Measurements from ENCODE around the gene VDR.
"Not testable (repeated sequence)": the region's sequence is repeated elsewhere in the genome, so short reads cannot be mapped to it uniquely, and the experiment has no call there.

The VDR gene

DNA sequence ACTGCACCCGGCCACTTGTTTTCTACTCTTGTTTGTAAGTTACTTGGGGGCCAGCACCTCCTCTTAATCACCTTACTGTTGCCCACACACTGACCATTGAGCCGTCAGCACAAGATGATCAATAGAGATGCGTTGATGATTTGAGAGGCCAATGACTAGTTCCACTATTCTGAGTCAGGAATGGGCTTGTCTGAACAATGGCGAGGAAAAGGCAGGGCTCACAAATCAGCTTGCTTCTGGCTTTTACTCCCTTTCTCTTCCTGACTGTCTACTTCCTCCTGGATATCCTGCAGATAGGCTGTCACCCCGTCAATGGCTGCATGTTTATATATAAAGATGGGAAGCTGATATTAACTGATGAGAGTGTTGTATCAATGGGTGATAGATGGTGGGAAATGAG lies 55.9 kb downstream of the VDR start:
- DNase-seq (ENCODE audit: low read depth in 2 of 2): no peak

DNA sequence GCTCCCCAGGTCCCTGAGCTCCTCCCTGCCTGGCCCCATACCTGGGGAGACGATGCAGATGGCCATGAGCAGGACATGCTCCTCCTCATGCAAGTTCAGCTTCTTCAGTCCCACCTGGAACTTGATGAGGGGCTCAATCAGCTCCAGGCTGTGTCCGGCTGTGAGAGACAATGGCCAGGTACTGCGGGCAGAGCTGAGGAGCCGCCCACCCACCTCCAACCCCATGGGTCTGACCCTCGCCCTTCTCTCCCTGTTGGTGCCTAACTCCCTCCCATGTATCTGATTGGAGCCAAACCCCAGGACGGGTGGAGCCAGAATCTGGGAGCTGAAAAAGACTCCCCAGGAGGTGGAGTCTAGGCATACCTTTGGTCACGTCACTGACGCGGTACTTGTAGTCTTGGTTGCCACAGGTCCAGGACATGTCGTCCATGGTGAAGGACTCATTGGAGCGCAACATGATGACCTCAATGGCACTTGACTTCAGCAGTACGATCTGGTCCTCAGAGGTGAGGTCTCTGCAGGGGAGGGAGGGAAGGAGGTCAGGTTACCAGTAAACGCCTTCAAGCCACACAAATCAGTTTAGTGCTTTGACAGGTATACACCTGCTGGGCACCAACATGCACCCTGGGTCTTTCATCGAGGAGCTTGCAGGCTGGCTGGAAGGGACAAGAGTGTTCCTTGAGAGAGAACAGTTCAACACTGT lies 58.3 kb downstream of the VDR start:
- DNase-seq (ENCODE audit: low read depth in 2 of 2): no peak

DNA sequence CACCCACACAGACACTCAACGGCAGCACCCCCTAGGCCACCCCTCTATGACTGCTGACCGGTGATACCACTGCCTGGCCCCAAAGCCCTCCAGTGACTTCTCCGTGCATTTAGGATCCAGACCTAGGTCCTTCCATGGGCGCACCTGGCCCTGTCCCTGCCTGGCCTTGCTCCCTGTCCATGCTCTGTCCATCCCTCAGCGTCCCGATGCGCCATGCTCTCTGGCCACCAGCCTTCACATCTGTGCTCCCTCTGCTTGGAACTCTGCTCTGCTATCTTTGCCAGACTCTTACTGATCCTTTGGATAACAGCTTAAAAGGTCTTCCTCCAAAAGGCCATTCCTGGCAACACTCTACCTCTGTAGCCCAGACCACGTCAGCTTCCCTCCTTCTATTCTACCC lies 59.7 kb downstream of the VDR start:
- no peak for DNase-seq (ENCODE audit: low read depth in 2 of 2)

DNA sequence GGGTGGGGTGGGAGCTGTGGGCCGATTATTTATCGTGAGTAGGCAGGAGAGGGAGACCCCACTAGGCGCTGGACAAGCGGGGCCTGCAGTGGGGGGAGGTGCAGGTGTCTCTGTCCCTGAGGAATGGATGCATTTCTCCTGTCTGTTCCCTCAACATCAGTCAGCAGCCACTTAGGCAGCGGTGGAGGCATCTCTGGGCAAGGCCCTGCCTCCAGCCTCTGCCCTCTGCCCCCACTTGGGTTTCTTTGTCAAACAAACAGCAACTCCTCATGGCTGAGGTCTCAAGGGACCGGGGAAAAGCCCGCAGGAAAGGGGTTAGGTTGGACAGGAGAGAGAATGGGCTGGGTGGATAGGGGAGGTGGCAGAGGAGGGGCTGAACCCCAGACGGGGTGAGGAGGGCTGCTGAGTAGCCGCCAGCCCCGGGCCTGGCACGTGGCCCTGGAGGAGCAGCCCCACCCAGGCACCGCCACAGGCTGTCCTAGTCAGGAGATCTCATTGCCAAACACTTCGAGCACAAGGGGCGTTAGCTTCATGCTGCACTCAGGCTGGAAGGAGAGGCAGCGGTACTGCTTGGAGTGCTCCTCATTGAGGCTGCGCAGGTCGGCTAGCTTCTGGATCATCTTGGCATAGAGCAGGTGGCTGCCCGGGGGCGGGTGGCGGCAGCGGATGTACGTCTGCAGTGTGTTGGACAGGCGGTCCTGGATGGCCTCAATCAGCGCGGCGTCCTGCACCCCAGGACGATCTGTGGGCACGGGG lies 60.4 kb downstream of the VDR start:
- no peak for DNase-seq (ENCODE audit: low read depth in 2 of 2)

DNA sequence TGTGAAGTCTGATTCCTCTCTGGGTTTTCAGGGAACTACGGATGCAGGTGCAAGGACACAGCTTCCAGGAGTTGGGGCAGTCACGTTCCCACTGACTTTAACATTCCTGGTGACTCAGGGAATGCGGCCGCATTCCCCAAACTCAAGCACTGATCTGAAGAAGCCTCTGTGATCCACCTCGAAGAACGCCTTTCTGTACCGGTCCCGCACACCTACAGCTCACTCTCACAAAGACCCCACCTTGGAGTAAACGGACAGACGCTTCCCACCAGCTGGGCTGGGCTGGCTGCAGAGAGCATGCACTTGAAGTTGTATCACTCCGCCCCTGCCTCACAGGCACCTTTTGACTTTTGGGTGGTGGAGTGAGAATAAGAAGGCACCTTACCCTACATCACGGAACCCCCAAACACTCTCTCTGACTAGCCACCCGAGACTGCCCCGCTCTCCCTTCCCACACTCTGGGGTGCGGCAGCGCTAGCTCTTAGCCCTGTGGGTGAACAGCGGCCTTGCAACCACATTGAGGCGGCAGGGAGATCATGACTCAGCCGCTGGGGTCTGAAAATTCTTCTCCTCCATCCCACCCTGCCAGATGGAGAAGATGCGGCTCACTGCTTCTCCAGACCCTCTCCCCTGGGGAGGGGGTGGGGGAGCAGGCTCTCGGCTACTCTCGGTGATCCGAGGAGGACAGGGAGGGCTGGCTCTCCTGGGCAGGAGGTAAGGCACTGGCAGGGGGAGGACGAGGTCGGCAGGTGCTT lies 61.4 kb downstream of the VDR start:
- no peak for DNase-seq (ENCODE audit: low read depth in 2 of 2)

DNA sequence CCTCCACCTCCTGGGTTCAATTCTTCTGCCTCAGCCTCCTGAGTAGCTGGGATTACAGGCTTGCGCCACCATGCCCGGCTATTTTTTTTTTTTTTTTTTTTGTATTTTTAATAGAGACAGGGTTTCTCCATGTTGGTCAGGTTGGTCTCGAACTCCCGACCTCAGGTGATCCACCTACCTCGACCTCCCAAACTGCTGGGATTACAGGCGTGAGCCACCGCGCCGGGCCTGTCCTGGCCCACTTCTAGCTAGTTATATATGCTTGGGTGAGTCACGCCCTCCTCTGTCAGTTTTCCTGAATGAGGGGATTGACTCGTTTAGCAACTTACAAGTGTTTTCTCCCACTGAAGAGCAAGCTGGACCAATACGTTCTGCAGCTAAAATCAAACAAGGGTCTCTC lies 62.3 kb downstream of the VDR start:
- DNase-seq (ENCODE audit: low read depth in 2 of 2): not testable (repeated sequence)

DNA sequence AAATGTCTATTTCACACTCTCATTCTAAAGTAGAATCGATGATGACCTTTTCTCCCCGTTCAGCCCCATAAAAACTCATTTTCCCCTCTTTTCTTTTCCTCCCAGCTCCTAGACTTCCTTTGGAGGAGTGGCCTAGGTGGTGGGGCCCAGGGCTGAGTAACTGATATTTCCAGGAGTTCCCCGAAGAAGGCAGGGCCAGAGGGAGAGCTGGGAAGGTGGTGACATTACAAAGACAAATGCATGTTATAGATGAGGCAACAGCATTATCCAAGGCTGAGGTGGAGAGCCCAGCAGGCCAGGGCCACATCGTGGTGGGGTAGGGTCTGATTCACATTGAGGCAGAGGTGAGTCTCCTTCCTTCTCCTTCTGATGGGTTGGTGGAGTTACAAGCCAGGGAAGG lies 62.9 kb downstream of the VDR start:
- no peak for DNase-seq (ENCODE audit: low read depth in 2 of 2)

DNA sequence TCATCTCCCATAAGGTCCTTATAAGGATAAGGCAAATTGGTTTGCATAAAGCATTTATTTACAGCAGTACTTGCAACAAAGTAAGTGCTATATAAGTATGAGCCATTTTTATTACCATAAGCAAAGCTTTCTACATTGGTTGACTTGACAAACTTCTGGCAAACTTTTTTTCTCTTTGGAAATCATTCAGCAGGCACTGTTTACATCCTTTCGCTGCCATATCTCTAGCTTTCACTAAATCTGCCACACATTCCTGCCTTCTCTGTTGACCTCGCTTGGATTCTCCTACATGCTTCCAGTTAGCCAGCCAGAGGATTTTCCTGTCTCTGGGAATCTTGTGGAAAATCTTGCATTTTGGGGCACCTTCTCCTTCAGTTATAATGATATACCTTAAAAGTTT lies 63.3 kb downstream of the VDR start:
- DNase-seq (ENCODE audit: low read depth in 2 of 2): no peak

DNA sequence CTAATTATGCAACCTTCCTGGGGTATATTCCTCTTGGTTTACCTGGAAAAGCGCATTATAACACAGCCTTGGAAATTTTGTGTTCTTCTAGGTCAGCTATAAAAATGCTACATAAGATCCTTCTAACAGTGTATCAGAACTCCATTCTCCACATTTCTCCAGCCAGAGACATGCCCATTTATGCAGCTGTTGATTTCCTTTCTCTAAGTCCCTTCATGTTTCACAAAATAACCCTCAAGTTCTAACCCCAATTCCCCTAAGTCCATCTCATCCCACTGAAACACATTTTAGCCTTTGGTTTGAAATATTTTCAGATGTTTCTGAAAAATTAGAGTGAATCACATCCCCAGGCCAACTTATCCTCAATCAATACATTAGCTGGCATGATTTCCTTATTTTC lies 64.2 kb downstream of the VDR start:
- DNase-seq (ENCODE audit: low read depth in 2 of 2): no peak

DNA sequence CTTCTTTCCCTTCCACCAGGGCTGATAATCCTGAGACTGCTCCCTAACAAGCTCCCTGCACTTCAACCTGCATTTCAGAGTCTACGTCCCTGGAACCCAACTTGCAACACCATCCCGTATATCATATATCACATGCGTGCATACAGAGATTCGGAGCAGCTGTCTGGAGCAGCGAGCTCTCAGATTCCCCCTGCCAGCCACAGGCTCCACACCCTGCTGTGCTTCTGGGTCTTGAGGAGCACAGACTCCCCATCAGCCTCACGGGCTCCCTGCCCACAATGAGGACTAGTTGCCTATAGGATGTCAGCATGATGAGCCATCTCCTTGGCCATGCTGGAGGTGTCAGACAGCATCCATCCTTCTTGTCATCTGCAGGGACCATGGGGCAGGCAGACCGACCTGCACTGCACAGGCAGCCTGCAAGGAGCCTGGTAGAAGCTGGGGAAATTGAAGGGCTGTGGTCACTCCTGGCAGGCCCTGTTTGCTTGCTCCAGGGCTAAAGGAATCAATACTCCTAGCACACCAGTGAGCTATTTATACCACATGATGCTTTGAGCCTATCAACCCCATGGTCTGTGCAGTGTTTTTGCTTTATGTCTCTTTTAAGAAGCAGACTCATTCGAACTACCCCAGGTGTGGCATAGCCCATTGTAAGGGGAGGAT lies 65.4 kb downstream of the VDR start:
- DNase-seq (ENCODE audit: low read depth in 2 of 2): no peak

DNA sequence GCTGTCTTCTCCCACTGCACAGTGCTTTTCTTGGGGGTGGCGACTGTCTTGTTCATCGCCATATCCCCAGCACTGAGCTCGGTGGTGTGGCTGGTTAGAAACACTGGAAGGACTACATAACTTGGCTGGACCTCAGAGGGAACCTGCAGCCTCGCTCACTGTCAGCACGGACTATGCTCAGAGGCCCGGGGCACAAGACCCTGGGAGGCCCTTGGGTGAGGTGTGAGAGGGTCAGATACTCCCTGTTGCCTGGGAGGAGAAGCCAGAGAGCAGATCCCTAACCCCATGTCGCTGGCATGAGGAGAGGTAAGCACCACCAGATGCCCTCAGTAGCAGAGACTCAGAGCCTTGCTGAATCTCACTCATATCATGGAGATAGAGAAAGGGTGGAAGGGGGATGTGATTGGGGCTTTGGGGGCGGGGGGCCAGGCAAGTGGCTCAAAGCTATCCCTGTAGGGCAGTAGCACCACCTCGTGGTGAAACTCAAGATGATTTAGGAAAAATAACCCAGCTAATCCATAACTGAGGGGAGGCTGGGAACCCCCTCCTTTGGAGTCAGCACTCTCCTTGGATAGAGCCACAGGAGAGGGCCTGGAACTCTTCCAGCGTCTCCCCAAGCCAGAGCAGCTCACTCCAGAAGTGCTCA lies 66.4 kb downstream of the VDR start:
- peak in 1 of 2 donors; percentile 23 for DNase-seq (ENCODE audit: low read depth in 2 of 2)

DNA sequence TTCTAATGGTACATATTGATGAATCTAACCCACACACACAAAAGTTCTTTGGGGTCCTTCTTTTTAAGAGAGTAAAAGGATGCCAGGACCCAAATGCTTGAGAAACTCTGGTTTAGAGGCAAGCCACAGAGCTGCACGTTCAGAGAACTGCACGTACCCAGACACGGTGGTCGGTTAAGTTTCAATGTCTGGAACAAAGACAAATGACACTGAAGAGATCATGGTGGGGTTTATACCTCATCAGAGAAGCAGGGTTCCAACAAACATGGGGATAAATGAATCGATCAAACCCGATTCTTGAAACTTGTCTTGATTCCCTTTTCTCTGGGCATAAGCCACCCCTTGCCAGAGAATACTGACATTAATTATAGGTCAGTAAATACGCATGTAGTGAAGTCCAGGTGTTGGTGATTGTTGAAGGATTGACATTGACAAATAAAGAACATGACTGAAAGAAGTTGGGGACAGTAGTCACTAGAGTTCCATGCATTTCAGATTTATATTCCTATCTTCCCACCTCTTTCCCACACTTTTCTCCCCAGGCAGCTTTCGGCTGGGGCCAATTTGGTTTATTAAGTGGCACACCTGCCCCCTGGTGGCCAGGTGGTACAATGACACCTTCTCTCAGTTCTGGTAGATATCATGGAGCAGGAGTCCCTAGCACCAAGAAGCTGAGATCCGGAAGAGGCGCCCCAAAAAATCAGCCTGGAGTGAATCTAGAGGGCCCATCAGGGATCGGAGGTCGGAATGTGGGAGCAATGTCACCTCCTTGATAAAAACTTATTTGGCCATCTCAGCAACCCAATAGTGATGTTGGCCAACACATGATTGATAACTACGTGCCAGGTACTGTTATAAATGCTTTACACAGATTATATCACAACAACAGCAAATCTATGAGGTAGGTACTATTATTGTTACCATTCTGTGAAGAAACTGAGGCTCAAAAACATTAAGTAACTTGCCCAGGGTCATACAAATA lies 67.3 kb downstream of the VDR start:
- DNase-seq (ENCODE audit: low read depth in 2 of 2): peak; percentile 48 to 50

DNA sequence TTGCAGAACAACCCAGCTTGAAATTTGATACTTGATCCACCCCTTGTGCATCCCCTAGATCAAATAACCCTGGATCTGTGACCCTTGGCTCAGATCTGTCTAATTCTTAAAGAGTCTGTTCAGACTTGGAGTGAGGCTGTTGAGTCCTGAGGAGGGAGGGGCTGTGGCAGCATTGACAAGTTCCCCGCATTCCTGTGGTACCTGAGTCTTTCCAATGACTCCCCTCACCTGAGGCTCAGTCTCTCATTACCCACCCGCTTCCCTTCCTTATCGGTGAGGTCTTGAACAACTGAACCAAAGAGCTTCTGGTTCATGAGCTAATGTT lies 69.0 kb downstream of the VDR start:
- no peak for DNase-seq (ENCODE audit: low read depth in 2 of 2)

DNA sequence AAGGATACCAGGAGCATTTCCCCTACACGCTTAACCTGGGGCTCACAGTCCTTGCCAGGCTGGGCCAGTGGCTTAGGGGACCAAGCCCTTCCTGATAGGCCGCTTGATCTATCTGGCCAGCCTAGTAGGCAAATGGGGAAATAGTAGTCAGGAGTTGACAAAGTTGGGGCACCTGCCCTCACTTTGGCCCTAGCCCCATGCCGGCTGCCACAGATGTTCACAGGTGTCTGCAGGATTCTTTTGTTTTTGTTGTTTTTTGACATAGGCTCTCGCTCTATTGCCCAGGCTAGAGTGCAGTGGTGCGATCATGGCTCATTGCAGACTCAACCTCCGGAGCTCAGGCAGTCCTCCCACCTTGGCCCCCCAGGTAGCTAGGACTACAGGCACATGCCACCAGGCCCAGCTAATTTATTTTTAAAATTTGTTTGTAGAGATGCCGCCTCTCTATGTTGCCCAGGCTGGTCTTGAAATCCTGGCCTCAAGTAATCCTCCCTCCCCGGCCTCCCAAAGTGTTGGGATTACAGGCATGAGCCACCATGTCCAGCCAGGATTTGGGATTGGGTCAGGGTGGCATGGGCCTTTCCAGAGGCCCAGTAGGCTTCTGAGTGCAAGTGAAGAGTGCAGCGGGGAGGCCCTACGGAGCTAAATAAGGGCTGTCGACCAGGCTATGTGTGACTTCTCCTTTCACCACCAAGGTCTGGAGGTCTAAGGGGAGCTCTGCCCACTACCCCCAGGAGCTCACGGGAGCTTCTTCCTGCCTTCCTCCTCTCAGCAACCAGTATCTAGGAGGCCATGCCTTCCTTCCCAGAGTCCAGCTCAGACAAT lies 69.6 kb downstream of the VDR start:
- DNase-seq (ENCODE audit: low read depth in 2 of 2): no peak

DNA sequence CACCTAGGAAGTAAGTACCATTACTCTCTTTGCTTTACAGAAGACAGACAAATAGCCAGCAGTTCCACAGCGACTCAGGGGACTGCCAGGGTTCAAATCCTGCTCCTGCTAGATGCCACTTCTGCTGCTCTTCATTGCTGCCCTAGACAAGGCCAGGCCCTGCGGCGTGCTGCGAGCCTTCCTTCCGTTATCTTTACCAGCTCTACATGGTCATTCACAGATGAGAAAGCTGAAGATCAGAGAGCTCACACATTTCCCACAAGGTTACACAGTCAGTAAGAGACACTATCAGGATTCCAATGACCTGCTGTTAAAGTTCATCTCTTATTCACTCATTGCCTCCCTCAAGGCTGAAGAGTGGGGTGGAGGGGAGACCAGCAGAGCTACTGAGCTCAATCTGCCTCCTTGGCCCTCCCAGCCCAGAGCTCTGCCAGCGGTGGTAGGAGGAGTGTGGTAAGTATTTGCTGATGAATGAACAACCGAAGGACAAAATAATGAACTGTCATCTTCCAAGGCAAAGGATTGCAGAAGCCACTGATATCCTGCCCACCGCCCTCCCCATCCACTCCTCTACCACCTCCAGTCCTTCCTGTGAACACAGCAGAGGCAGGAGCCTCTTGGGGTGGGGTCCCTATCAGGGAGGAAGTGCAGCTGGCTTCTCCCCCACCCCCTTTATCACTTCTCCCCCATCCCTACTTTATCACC lies 70.4 kb downstream of the VDR start:
- no peak for DNase-seq (ENCODE audit: low read depth in 2 of 2)

DNA sequence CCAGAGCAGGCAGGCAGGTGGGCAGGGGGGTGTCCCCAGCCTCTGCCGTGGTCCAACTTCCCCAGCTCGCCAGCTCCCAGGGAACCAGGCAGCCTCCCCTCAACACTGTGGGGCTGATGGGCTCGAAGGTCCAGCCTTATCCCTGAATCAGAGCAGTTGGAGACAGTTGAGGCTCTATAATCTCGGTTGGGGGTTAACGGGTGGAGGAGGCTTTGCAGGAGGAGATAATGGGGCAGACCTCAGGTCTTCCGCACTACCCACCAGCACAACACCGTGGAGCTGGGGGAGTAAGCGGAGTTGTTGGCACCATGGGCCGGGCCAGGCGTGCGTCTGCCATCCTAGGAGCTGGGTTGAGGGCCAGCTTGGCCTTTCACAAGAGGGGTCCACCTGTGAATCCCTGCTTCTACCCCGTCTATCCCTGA lies 71.2 kb downstream of the VDR start:
- no peak for DNase-seq (ENCODE audit: low read depth in 2 of 2)

DNA sequence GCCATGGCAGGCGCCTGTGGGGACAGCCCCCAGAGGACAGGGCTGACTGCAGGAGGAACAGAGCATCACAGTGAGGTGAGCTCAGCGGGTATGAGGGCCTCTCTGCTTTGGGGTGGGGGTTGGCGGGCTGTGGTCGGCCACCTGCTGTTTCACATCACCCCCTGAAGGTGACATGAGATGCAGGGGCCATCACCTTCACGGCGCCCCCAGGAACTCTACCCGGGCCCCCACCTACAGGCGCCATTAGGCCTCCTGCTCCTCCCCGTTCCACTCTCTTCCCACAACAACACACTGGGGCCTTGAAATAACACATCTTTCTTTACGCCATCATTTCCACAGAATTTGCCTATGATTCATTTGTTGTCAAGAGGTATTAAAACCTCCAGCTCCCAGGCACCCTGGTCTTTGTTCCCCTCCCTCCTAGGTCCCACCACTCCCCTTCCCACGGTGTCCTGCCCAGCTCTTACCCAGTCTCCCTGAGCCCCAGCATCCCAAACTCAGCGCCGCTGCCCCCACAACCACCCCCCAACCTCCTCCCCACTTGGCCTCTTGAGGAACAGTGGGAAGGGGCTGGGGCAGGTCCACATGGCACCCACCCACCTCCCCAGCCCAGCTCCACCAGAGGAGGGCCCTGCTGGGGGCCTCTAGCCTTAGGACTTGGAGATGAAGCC lies 72.4 kb downstream of the VDR start:
- DNase-seq (ENCODE audit: low read depth in 2 of 2): no peak

DNA sequence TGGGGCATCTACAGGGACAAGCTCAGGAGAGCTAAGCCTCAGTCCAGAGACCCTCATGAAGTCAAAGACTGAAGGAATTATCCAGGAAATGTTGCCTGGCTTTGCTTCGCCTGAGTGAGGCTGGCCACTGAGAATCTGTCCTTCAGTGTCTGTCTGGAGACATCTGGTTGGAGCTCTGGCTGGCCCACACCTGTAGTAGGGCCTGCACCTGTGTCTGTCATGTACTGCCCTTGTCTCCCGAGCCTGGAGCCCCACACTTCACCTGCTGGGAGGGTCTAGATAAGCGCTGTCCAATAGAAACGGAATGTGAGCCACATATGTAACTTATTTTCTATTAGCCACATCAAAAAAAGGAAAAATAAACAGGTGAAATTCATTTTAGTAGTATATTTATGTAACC lies 75.2 kb downstream of the VDR start:
- DNase-seq (ENCODE audit: low read depth in 2 of 2): no peak

All from stimulated activated CD8-positive, alpha-beta memory T cell treated with anti-CD3 and anti-CD28 coated beads, Interleukin-2, amount 100 ng/mL, for 1 hour (primary cell).